Measurements from ENCODE around the gene ZNF10.

Gene ZNF10

GRCh38 chr12:133135747-133136146, 5.3 kb downstream of the ZNF10 start:
- DNase-seq (ENCODE audit: low read depth, low spot score) = no peak
- CTCF ChIA-PET = no interaction called here
- TF ChIP-seq CTCF (IDR thresholded peaks at IDR 0.05; ENCODE audit: insufficient read depth, low read length, missing control alignments) = no peak
- no peak overlapping the region for H3K4me3 ChIP-seq (ENCODE audit: low read depth, low read length)
- POLR2A ChIA-PET = no interaction called here

- DNase-seq (ENCODE audit: low read depth, low spot score) = no peak
- POLR2A ChIA-PET = no interaction called here
- no peak for TF ChIP-seq CTCF (IDR thresholded peaks at IDR 0.05; ENCODE audit: insufficient read depth, low read length, missing control alignments)
- H3K4me3 ChIP-seq (ENCODE audit: low read depth, low read length) = no peak overlapping the region
- CTCF ChIA-PET = no interaction called here
These were observed 15.6 kb downstream of the ZNF10 start for GRCh38 chr12:133145981-133146380.

- CTCF ChIA-PET = no interaction called here
- H3K4me3 ChIP-seq (ENCODE audit: low read depth, low read length) = no peak overlapping the region
- TF ChIP-seq CTCF (IDR thresholded peaks at IDR 0.05; ENCODE audit: insufficient read depth, low read length, missing control alignments) = no peak
- POLR2A ChIA-PET = no interaction called here
- DNase-seq (ENCODE audit: low read depth, low spot score) = no peak
These were observed 25.8 kb downstream of the ZNF10 start for GRCh38 chr12:133156125-133156690.

GRCh38 chr12:133165776-133166175, 35.3 kb downstream of the ZNF10 start:
- DNase-seq (ENCODE audit: low read depth, low spot score) = no peak
- ChIA-PET POLR2A (no interaction called here), CTCF (interaction anchor here (1.3 kb wide), 1 partner anchor 15 kb away, joined by 3 read pairs; no protein-coding TSS in a partner anchor)
- no peak for TF ChIP-seq CTCF (IDR thresholded peaks at IDR 0.05; ENCODE audit: insufficient read depth, low read length, missing control alignments)
- H3K4me3 ChIP-seq (ENCODE audit: low read depth, low read length) = no peak overlapping the region

GRCh38 chr12:133172491-133172890, 42.1 kb downstream of the ZNF10 start:
- no peak overlapping the region for H3K4me3 ChIP-seq (ENCODE audit: low read depth, low read length)
- TF ChIP-seq CTCF (IDR thresholded peaks at IDR 0.05; ENCODE audit: insufficient read depth, low read length, missing control alignments) = no peak
- POLR2A ChIA-PET = no interaction called here
- DNase-seq (ENCODE audit: low read depth, low spot score) = no peak
- CTCF ChIA-PET = no interaction called here

- H3K4me3 ChIP-seq (ENCODE audit: low read depth, low read length) = no peak overlapping the region
- DNase-seq (ENCODE audit: low read depth, low spot score) = no peak
- no peak for TF ChIP-seq CTCF (IDR thresholded peaks at IDR 0.05; ENCODE audit: insufficient read depth, low read length, missing control alignments)
- POLR2A ChIA-PET = no interaction called here
- CTCF ChIA-PET = no interaction called here
These were observed 44.5 kb downstream of the ZNF10 start for GRCh38 chr12:133174901-133175300.

Measured in AG04449 (cell line).